ENCODE results near the gene FARS2. TPM values are rescaled to one million over a fixed set of nuclear protein-coding genes. Genes with fewer than 3 reads are reported as not detected.

Gene FARS2
- total and polyA plus RNA-seq, 9 of the 15 experiments (the other 6 are each of a cell fraction or from before 2014, with no cell fraction given): 16.5 to 62.2 (median 27.0) TPM

- TF ChIP-seq E2F8 (IDR thresholded peaks at IDR 0.05; ENCODE audit: low read depth, partially characterized antibody) (no peak), ZNF354B (CRISPR knock-in tag; IDR thresholded peaks at IDR 0.05) (no peak), ZNF239 (CRISPR knock-in tag; IDR thresholded peaks at IDR 0.05) (no peak), HDAC2 (IDR thresholded peaks at IDR 0.05) (no peak), TAL1 (IDR thresholded peaks at IDR 0.05) (no peak), ZNF511 (CRISPR knock-in tag; IDR thresholded peaks at IDR 0.05) (no peak)
Measured at GRCh38 chr6:5623769-5624168, 362.5 kb downstream of the FARS2 start (continued).

GRCh38 chr6:5624256-5624655 is 362.9 kb downstream of the FARS2 start:
- Histone ChIP-seq H4K20me1 (replicated peaks; ENCODE audit: control insufficient read depth, insufficient read depth, low read length) (no peaks in the 10 kb centered on the region), H3K79me2 (ENCODE audit: control insufficient read depth, insufficient read depth, low read length) (no peaks in the 10 kb centered on the region), H3K4me1 (replicated peaks in 1 of 2; ENCODE audit: control insufficient read depth in 2 of 2, insufficient read depth in 2 of 2, low read length in 2 of 2) (no peaks in the 10 kb centered on the region), H3K9ac (ENCODE audit: insufficient read depth in 1 of 2, low read depth in 2 of 2, low read length in 2 of 2) (no peak overlapping the region), H3K4me3 (no peak overlapping the region), H3K9me3 (replicated peaks; ENCODE audit: control insufficient read depth, insufficient read depth, low read depth, low read length) (no peaks in the 10 kb centered on the region), H3K4me2 (ENCODE audit: insufficient read depth, low read length) (no peak overlapping the region), H3K36me3 (ENCODE audit: control insufficient read depth, insufficient read depth, low read length) (no peaks in the 10 kb centered on the region), H3K27me3 (ENCODE audit: control insufficient read depth in 2 of 2, insufficient read depth in 2 of 2, low read length in 2 of 2) (no peaks in the 10 kb centered on the region), H2AFZ (ENCODE audit: low read depth, low read length) (no peak overlapping the region), H3K9me1 (ENCODE audit: control insufficient read depth, insufficient read depth, low read length) (no peaks in the 10 kb centered on the region), H3K27ac (ENCODE audit: extremely low read depth, low read depth, low read length) (no peak overlapping the region)
- no TSS peak for BruUV-seq (replicated peaks)
- no peak for FAIRE-seq
- intact Hi-C loops (cut with micrococcal nuclease): no loop called here
- POLR2A ChIA-PET: no interaction called here
- ATAC-seq: no peak
- in situ Hi-C loops (cut with MboI): no loop called here
- WGBS (ENCODE audit: insufficient coverage, low coverage, missing lambda C conversion rate): 48% methylated on average over 6 of the region's 6 CpGs
- DNase-seq (ENCODE audit: extremely low read depth in 1 of 4, low spot score in 3 of 4): no peak
- CTCF ChIA-PET (ENCODE audit: low intra/inter-chr PET ratio): no interaction called here
- no peak for TF ChIP-seq ZBTB43 (CRISPR knock-in tag; IDR thresholded peaks at IDR 0.05)
- TF ChIP-seq PRDM10 (IDR thresholded peaks at IDR 0.05; ENCODE audit: partially characterized antibody): no peak
- TF ChIP-seq ZNF408 (CRISPR knock-in tag; IDR thresholded peaks at IDR 0.05; ENCODE audit: low read depth): no peak
- TF ChIP-seq RFX1 (IDR thresholded peaks at IDR 0.05): no peak
- TF ChIP-seq DEAF1 (CRISPR knock-in tag; IDR thresholded peaks at IDR 0.05): no peak
- no peak for TF ChIP-seq RNF2 (IDR thresholded peaks at IDR 0.05)
